Thoracic aorta (tissue), 2 donors: ENCODE measurements around the gene ZFP69B. TPM values are rescaled to one million over a fixed set of nuclear protein-coding genes. Genes with fewer than 3 reads are reported as not detected.

Experiments
- ATAC-seq: fragments of 150-250 bp; one replicate; pipeline ENCODE4 v1.8.0; 2017; ENCODE audit warnings: low read depth; ENCODE audit not compliant: insufficient number of reproducible peaks, low FRiP score
- DNase-seq: peaks from one replicate; pipeline ENCODE4 v3.0.0-alpha.2; 2020; ENCODE audit warnings: low spot score
- H3K27ac ChIP-seq, 2 donors: fragments of 200-600 bp; sonication (generic); 1 replicate in 1 of 2; 2 replicates in 1 of 2; pipeline ENCODE4 v1.5.1; 2016; ENCODE audit warnings: mild to moderate bottlenecking in 2 of 2, moderate library complexity in 2 of 2
- H3K27me3 ChIP-seq: fragments of 200-600 bp; sonication (generic); replicated peaks from 2 replicates; pipeline ENCODE4 v1.6.0; 2016; ENCODE audit warnings: mild to moderate bottlenecking; ENCODE audit not compliant: insufficient read depth
- H3K36me3 ChIP-seq: fragments of 200-600 bp; sonication (generic); one replicate; pipeline ENCODE4 v1.5.1; 2016
- H3K4me1 ChIP-seq, 2 donors: fragments of 200-600 bp; sonication (generic); 1 replicate in 1 of 2; 2 replicates in 1 of 2; pipeline versions ENCODE4 v1.5.1 to v1.6.0; 2016; ENCODE audit warnings: low read depth in 2 of 2, mild to moderate bottlenecking in 1 of 2; ENCODE audit not compliant: control insufficient read depth in 1 of 2
- H3K4me3 ChIP-seq: fragments of 200-600 bp; sonication (generic); 2 replicates; pipeline ENCODE4 v1.5.1; 2016; ENCODE audit warnings: mild to moderate bottlenecking
- H3K9me3 ChIP-seq: fragments of 200-600 bp; sonication (generic); 2 replicates; pipeline ENCODE4 v1.5.1; 2016
- CTCF ChIP-seq: fragments of 200-600 bp; sonication (generic); IDR thresholded peaks from one replicate; pipeline ENCODE4 v1.5.1; 2019; ENCODE audit warnings: antibody characterized with exemption
- total RNA-seq, 2 donors: library from RNA; depleted of rRNA; stranded (reverse); fragments of >200 nt; gene quantifications; one replicate each; pipeline versions ENCODE4 v1.1.0 to v1.2.3, GENCODE V29; 2016

Gene ZFP69B
- total RNA-seq, 2 donors from 2014 or later: 0.71 to 0.95 TPM

GRCh38 chr1:40414331-40414730 is 35.9 kb upstream of the ZFP69B start:
- DNase-seq (no peak), ATAC-seq (no peak)
- no peak for TF ChIP-seq CTCF
- H3K4me1 ChIP-seq: no peaks in the 10 kb centered on the region
- no peaks in the 10 kb centered on the region for H3K27me3 ChIP-seq
- H3K36me3 ChIP-seq: peaks cover 31% of the 10 kb centered on the region
- H3K27ac ChIP-seq: no peak overlapping the region
- no peak overlapping the region for H3K4me3 ChIP-seq
- H3K9me3 ChIP-seq: no peaks in the 10 kb centered on the region

- H3K36me3 ChIP-seq: peaks cover 31% of the 10 kb centered on the region
- ATAC-seq: no peak
- TF ChIP-seq CTCF: no peak
These were observed 33.6 kb upstream of the ZFP69B start for GRCh38 chr1:40416709-40417108.

GRCh38 chr1:40421431-40422384 is 28.6 kb upstream of the ZFP69B start:
- H3K36me3 ChIP-seq: peaks cover 6% of the 10 kb centered on the region
- ATAC-seq (no peak), DNase-seq (no peak)
- no peaks in the 10 kb centered on the region for H3K9me3 ChIP-seq
- no peak overlapping the region for H3K27ac ChIP-seq
- no peak for TF ChIP-seq CTCF
- H3K27me3 ChIP-seq: no peaks in the 10 kb centered on the region
- peaks cover 0 to 11% of the 10 kb centered on the region in 2 donors for H3K4me1 ChIP-seq
- no peak overlapping the region for H3K4me3 ChIP-seq

More at GRCh38 chr1:40416709-40417108, 33.6 kb upstream of the ZFP69B start:
- no peak for DNase-seq
- H3K4me3 ChIP-seq: no peak overlapping the region
- H3K27ac ChIP-seq: no peak overlapping the region
- H3K27me3 ChIP-seq: no peaks in the 10 kb centered on the region
- no peaks in the 10 kb centered on the region for H3K4me1 ChIP-seq
- no peaks in the 10 kb centered on the region for H3K9me3 ChIP-seq

GRCh38 chr1:40422630-40423263 is 27.5 kb upstream of the ZFP69B start:
- no peaks in the 10 kb centered on the region for H3K27me3 ChIP-seq
- ATAC-seq (no peak), DNase-seq (no peak)
- TF ChIP-seq CTCF: no peak
- H3K36me3 ChIP-seq: no peaks in the 10 kb centered on the region
- no peaks in the 10 kb centered on the region for H3K9me3 ChIP-seq
- no peak overlapping the region for H3K27ac ChIP-seq
- no peak overlapping the region for H3K4me3 ChIP-seq
- peaks cover 0 to 11% of the 10 kb centered on the region in 2 donors for H3K4me1 ChIP-seq

- Histone ChIP-seq H3K27me3 (no peaks in the 10 kb centered on the region), H3K4me3 (no peak overlapping the region), H3K27ac (no peak overlapping the region), H3K9me3 (no peaks in the 10 kb centered on the region), H3K36me3 (no peaks in the 10 kb centered on the region), H3K4me1 (peaks cover 0 to 11% of the 10 kb centered on the region in 2 donors)
- no peak for TF ChIP-seq CTCF
- ATAC-seq (no peak), DNase-seq (no peak)
These were observed 27.0 kb upstream of the ZFP69B start for GRCh38 chr1:40423264-40423642.
